HepG2 (cell line): Measurements from ENCODE around the gene SP5. TPM values are rescaled to one million over a fixed set of nuclear protein-coding genes. Genes with fewer than 3 reads are reported as not detected.

Source experiments
- ASH2L ChIP-seq: fragments of 300-600, 200-600 bp; sonication (generic); IDR thresholded peaks from 2 replicates; pipeline ENCODE4 v1.7.0; 2017; ENCODE audit warnings: low read depth, mild to moderate bottlenecking, moderate library complexity, mixed read lengths, low read length; ENCODE audit not compliant: insufficient read length
- PAWR ChIP-seq: sonication (generic); formaldehyde crosslinking; IDR thresholded peaks from 2 replicates; pipeline ENCODE4 v1.4.0; 2020; ENCODE audit warnings: missing genetic modification reagents, mild to moderate bottlenecking, borderline replicate concordance
- SAFB2 ChIP-seq: sonication (generic); formaldehyde crosslinking; IDR thresholded peaks from 2 replicates; pipeline ENCODE4 v1.5.1; 2020; ENCODE audit warnings: missing genetic modification reagents, low read depth, mild to moderate bottlenecking, borderline replicate concordance
- ZNF670 ChIP-seq: sonication (generic); formaldehyde crosslinking; IDR thresholded peaks from 2 replicates; pipeline ENCODE4 v1.8.0; 2022; ENCODE audit warnings: mild to moderate bottlenecking, missing genetic modification reagents, borderline replicate concordance
- ZNF777 ChIP-seq: sonication (generic); formaldehyde crosslinking; IDR thresholded peaks from 2 replicates; pipeline ENCODE4 v1.4.0; 2020; ENCODE audit warnings: missing genetic modification reagents
- polyA plus RNA-seq, 8 experiments: library from polyadenylated mRNA; depleted of rRNA in 3 of 8; stranded (reverse) in 7 of 8; unstranded in 1 of 8; fragments of >200 nt; fragmentation: Illumina TruSeq in 4 of 8; extraction: Trizol in 4 of 8; gene quantifications; 2 replicates each; pipeline versions ENCODE4 v1.2.1 to v1.2.3, GENCODE V29; 2011 to 2016; ENCODE audit warnings: low read depth in 4 of 8, missing spikeins in 1 of 8, mixed read lengths in 1 of 8; ENCODE audit not compliant: insufficient read depth in 1 of 8
- total RNA-seq, 5 experiments: library from RNA; depleted of rRNA; stranded (reverse); fragments of >200 nt; fragmentation: Illumina TruSeq; extraction: Trizol; gene quantifications; 2 replicates each; pipeline ENCODE4 v1.2.3, GENCODE V29; 2016; ENCODE audit warnings: low read depth in 1 of 5
- TF ChIP-seq, protein P1 (sequence below): sonication (generic); formaldehyde crosslinking; IDR thresholded peaks from 2 replicates; pipeline ENCODE4 v1.5.0; 2020; ENCODE audit warnings: missing genetic modification reagents
- TF ChIP-seq, protein P2 (sequence below): sonication (generic); formaldehyde crosslinking; IDR thresholded peaks from 2 replicates; pipeline ENCODE4 v1.5.0; 2020; ENCODE audit warnings: mild to moderate bottlenecking, missing genetic modification reagents
- TF ChIP-seq, protein P3 (sequence below): sonication (generic); formaldehyde crosslinking; IDR thresholded peaks from 2 replicates; pipeline ENCODE4 v1.8.1; 2023; ENCODE audit warnings: mild to moderate bottlenecking, missing genetic modification reagents, borderline replicate concordance
- TF ChIP-seq, protein P4 (sequence below): sonication (generic); formaldehyde crosslinking; IDR thresholded peaks from 2 replicates; pipeline ENCODE4 v1.4.0; 2020; ENCODE audit warnings: mild to moderate bottlenecking, missing genetic modification reagents

Gene SP5
- total and polyA plus RNA-seq, 2 of the 13 experiments (the other 11 are each of a cell fraction or from before 2014, with no cell fraction given) = 50.8 to 119 TPM

GRCh38 chr2:170716851-170717598, 1.9 kb downstream of the SP5 start (continued):
- TF ChIP-seq, protein P1, sequence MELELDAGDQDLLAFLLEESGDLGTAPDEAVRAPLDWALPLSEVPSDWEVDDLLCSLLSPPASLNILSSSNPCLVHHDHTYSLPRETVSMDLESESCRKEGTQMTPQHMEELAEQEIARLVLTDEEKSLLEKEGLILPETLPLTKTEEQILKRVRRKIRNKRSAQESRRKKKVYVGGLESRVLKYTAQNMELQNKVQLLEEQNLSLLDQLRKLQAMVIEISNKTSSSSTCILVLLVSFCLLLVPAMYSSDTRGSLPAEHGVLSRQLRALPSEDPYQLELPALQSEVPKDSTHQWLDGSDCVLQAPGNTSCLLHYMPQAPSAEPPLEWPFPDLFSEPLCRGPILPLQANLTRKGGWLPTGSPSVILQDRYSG (CRISPR knock-in tag) = peak; percentile 35; the same call in 1 of the 2 replicates
- TF ChIP-seq, protein P2, sequence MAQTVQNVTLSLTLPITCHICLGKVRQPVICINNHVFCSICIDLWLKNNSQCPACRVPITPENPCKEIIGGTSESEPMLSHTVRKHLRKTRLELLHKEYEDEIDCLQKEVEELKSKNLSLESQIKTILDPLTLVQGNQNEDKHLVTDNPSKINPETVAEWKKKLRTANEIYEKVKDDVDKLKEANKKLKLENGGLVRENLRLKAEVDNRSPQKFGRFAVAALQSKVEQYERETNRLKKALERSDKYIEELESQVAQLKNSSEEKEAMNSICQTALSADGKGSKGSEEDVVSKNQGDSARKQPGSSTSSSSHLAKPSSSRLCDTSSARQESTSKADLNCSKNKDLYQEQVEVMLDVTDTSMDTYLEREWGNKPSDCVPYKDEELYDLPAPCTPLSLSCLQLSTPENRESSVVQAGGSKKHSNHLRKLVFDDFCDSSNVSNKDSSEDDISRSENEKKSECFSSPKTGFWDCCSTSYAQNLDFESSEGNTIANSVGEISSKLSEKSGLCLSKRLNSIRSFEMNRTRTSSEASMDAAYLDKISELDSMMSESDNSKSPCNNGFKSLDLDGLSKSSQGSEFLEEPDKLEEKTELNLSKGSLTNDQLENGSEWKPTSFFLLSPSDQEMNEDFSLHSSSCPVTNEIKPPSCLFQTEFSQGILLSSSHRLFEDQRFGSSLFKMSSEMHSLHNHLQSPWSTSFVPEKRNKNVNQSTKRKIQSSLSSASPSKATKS (CRISPR knock-in tag) = no peak
- TF ChIP-seq ASH2L (peak; percentile 83), SAFB2 (CRISPR knock-in tag) (peak; percentile 98), ZNF777 (CRISPR knock-in tag) (no peak; the same call in 1 of the 2 replicates), PAWR (CRISPR knock-in tag) (no peak), ZNF670 (CRISPR knock-in tag) (peak; percentile 43; the same call in 1 of the 2 replicates)
- TF ChIP-seq, protein P3, sequence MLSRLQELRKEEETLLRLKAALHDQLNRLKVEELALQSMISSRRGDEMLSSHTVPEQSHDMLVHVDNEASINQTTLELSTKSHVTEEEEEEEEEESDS (CRISPR knock-in tag) = no peak
- TF ChIP-seq, protein P4, sequence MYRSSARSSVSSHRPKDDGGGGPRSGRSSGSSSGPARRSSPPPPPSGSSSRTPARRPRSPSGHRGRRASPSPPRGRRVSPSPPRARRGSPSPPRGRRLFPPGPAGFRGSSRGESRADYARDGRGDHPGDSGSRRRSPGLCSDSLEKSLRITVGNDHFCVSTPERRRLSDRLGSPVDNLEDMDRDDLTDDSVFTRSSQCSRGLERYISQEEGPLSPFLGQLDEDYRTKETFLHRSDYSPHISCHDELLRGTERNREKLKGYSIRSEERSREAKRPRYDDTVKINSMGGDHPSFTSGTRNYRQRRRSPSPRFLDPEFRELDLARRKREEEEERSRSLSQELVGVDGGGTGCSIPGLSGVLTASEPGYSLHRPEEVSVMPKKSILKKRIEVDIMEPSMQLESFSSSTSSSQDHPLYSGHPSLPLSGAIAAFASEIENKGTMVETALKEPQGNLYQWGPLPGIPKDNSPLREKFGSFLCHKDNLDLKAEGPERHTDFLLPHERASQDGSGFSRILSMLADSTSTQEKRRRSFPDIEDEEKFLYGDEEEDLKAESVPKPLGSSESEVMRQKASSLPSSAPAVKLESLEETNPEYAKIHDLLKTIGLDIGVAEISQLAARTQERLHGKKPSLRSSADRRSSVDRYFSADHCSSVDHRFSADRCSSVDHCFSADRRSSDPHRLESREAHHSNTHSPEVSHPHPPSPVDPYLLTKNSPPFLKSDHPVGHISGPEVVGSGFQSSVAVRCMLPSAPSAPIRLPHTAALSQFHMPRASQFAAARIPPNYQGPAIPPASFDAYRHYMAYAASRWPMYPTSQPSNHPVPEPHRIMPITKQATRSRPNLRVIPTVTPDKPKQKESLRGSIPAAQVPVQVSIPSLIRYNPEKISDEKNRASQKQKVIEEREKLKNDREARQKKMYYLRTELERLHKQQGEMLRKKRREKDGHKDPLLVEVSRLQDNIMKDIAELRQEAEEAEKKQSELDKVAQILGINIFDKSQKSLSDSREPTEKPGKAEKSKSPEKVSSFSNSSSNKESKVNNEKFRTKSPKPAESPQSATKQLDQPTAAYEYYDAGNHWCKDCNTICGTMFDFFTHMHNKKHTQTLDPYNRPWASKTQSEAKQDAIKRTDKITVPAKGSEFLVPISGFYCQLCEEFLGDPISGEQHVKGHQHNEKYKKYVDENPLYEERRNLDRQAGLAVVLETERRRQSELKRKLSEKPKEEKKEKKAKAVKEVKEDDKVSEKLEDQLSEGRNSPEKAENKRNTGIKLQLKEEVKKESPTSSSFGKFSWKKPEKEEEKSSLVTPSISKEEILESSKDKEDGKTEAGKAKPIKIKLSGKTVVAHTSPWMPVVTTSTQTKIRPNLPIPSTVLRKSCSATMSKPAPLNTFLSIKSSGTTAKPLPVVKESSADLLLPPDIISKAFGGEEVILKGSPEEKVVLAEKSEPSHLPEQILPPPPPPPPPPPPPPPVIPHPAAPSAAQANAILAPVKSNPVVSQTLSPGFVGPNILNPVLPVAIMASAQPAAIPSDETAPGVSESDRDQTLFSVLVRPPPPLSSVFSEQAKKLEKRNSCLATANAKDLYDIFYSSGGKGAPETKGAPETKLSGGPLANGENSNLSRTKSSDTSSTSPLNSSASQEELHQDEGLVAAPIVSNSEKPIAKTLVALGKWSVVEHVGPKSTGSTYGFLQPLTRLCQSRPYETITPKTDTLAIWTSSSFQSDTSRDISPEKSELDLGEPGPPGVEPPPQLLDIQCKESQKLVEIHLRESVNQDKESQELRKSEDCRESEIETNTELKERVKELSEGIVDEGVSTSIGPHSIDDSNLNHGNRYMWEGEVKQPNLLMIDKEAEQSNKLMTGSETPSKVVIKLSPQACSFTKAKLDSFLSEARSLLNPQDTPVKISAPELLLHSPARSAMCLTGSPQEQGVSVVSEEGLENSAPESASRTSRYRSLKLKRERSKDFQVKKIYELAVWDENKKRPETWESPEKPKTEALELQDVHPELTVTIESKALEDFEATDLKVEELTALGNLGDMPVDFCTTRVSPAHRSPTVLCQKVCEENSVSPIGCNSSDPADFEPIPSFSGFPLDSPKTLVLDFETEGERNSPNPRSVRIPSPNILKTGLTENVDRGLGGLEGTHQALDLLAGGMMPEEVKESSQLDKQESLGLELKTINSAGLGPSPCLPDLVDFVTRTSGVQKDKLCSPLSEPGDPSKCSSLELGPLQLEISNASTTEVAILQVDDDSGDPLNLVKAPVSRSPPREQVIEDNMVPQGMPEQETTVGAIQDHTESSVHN (CRISPR knock-in tag) = peak; percentile 96
